ENCODE data around the gene LINC00632.

Gene LINC00632

DNA sequence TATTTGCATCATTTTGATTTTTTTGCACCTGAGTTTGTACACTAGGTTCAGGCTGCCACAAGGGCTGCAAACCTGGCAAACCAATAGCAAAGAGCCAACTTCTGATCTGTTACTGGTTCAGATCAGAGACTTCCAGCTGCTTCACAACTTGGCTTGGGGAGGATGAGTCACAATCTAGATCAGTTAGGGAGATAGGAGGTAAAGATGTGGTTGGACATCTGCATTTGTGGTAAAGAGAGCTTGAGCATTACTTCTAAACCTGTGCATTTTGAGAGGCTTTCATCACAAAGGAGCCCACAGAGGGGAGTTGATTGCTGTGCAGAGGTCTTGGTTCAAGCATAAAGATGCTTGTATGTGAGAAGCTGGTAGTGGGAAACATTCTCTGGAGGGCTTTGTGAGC lies 34.5 kb downstream of the LINC00632 start:
- Mint-ChIP-seq H3K4me1 (no peaks in the 10 kb centered on the region), H3K4me3 (no peak overlapping the region), H3K9me3 (peaks cover 21% of the 10 kb centered on the region), H3K27me3 (ENCODE audit: low read depth, poor library complexity) (no peaks in the 10 kb centered on the region), H3K36me3 (ENCODE audit: low read depth) (peaks cover 5% of the 10 kb centered on the region), H3K27ac (no peak overlapping the region)
- TF ChIP-seq, protein P1, sequence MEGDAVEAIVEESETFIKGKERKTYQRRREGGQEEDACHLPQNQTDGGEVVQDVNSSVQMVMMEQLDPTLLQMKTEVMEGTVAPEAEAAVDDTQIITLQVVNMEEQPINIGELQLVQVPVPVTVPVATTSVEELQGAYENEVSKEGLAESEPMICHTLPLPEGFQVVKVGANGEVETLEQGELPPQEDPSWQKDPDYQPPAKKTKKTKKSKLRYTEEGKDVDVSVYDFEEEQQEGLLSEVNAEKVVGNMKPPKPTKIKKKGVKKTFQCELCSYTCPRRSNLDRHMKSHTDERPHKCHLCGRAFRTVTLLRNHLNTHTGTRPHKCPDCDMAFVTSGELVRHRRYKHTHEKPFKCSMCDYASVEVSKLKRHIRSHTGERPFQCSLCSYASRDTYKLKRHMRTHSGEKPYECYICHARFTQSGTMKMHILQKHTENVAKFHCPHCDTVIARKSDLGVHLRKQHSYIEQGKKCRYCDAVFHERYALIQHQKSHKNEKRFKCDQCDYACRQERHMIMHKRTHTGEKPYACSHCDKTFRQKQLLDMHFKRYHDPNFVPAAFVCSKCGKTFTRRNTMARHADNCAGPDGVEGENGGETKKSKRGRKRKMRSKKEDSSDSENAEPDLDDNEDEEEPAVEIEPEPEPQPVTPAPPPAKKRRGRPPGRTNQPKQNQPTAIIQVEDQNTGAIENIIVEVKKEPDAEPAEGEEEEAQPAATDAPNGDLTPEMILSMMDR (IDR thresholded peaks at IDR 0.05) = no peak
- no peak for DNase-seq

DNA sequence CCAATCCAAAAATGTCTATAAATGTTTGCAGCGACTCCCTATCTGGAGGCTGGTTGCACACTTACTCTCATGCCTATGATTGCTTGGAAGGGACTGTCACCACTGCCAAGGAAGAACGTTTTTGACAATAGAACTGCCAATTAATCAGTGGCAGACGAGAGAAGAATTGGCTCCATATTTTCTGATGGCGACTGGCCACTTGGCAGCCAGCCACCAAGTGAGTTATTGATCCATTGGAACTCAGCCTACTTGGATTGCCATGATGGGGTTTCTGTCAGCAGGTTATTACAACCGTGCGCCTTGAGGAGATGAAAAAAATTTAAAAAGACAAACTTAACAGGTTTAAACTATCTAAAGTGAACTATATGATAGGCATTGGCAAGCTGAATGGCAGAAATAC lies 47.4 kb downstream of the LINC00632 start:
- Mint-ChIP-seq H3K4me1 (peaks cover 8% of the 10 kb centered on the region), H3K27ac (no peak overlapping the region), H3K4me3 (no peak overlapping the region), H3K27me3 (ENCODE audit: low read depth, poor library complexity) (peaks cover 5% of the 10 kb centered on the region), H3K9me3 (peaks cover 24% of the 10 kb centered on the region), H3K36me3 (ENCODE audit: low read depth) (peaks cover 4% of the 10 kb centered on the region)
- TF ChIP-seq, protein P1 (IDR thresholded peaks at IDR 0.05) = no peak
- no peak for DNase-seq

DNA sequence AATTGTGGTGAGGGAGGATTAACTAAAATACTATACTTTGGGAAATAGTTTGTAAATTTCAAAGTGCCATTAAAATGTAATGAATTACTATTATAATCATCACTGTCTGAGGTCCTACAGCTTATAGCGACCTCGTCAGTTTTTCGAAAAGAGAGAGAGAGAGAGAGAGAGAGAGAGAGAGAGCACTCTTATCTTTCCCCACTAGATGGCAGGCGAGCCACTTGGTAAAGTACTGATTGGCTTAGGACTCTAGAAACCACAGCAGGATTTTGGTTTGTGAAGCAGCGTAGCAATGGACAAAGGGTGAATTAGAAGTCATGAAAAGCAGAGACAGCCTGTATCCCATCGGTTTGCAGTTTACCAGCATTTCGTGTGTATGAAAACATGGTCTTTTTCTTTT lies 52.5 kb downstream of the LINC00632 start:
- TF ChIP-seq, protein P1 (IDR thresholded peaks at IDR 0.05) = peak; percentile 64
- Mint-ChIP-seq H3K27me3 (ENCODE audit: low read depth, poor library complexity) (peaks cover 7% of the 10 kb centered on the region), H3K9me3 (peaks cover 18% of the 10 kb centered on the region), H3K27ac (no peak overlapping the region), H3K4me1 (peaks cover 30% of the 10 kb centered on the region), H3K36me3 (ENCODE audit: low read depth) (peaks cover 4% of the 10 kb centered on the region), H3K4me3 (peak overlapping the region; percentile 2)
- DNase-seq = peak; percentile 49

DNA sequence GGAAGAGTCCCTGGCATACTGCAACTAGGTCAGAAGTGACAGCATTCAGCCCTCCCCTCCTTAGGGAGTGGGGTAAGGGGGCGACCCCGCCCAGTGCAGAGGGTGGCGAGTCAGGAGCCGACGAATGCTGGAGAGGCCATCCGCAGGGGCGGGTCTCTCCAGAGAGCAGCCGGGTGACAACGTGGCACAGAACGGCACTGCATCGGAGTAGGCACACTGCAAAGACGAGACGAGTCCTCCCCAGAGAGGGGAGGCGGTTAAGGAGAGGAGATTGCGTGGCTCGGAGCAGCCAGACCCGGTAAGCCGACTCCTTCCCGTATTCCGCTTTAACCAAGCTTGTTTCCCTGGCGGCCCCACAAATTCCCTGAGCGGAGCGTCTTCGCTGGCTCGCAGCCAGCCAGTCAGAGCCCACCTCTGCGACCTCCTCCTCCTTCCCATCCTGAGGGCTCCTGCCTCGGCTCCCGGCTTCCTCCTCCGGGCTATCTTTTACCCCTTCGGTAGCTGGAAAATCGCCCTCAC lies 54.9 kb downstream of the LINC00632 start:
- TF ChIP-seq, protein P1 (IDR thresholded peaks at IDR 0.05) = no peak
- Mint-ChIP-seq H3K27me3 (ENCODE audit: low read depth, poor library complexity) (peaks cover 6% of the 10 kb centered on the region), H3K9me3 (peaks cover 15% of the 10 kb centered on the region), H3K36me3 (ENCODE audit: low read depth) (peaks cover 5% of the 10 kb centered on the region), H3K4me3 (peak overlapping the region; percentile 83), H3K4me1 (peaks cover 30% of the 10 kb centered on the region), H3K27ac (peak overlapping the region; percentile 77)
- DNase-seq = peak; percentile 60

DNA sequence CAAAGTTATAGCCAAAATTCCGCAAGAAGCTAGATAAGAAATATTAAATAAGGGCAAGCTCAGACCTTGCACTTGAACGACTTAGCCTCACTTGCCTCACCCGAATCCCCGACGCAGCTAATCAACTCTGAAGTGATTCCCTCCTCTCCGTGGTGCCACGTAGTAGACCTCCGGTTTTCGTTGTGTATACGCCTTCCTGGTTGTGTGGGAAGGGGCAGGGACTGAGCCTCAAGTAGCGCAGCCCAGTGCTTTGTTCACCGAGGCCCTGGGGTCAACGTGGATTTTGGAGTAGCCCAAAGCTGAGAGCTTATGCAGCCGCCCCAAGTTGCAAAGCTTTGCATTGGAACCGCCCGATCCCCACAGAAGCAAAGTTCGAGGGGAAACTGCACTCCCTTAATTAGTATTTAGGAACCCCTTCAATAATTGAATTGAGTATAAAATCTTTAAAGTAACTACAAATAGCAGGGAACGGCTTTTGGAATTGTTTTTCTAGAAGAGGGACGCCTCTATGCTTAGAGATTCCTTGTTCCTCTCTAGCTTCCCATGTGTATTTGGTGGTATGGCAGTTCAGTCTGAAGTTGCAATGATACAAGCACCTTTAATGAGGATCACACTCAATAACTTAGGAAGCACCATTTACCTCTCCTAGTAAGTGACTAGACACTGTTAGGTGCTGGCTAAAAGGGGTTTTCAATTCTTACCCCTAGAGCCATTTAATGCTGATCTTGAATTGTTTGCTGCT lies 55.7 kb downstream of the LINC00632 start:
- Mint-ChIP-seq H3K4me3 (peak overlapping the region; percentile 83), H3K9me3 (peaks cover 12% of the 10 kb centered on the region), H3K27me3 (ENCODE audit: low read depth, poor library complexity) (peaks cover 3% of the 10 kb centered on the region), H3K27ac (no peak overlapping the region), H3K4me1 (peaks cover 30% of the 10 kb centered on the region), H3K36me3 (ENCODE audit: low read depth) (peaks cover 11% of the 10 kb centered on the region)
- TF ChIP-seq, protein P1 (IDR thresholded peaks at IDR 0.05) = no peak
- peak; percentile 8 for DNase-seq

All from nephron progenitor cell (in vitro differentiated cells).